Measurements from ENCODE around the gene GREB1. TPM values are rescaled to one million over a fixed set of nuclear protein-coding genes. Genes with fewer than 3 reads are reported as not detected.
"Not testable (repeated sequence)": the region's sequence is repeated elsewhere in the genome, so short reads cannot be mapped to it uniquely, and the experiment has no call there.

The GREB1 gene
- total RNA-seq, 1 experiment from 2014 or later: 2.8 TPM

GRCh38 chr2:11634584-11634983, 100.7 kb downstream of the GREB1 start:
- no peak for DNase-seq (ENCODE audit: low spot score)

GRCh38 chr2:11635141-11635540, 101.3 kb downstream of the GREB1 start:
- no peak for DNase-seq (ENCODE audit: low spot score)

- DNase-seq (ENCODE audit: low spot score): no peak
Measured at GRCh38 chr2:11636593-11637295, 102.9 kb downstream of the GREB1 start.

GRCh38 chr2:11637546-11637945, 103.7 kb downstream of the GREB1 start:
- no peak for DNase-seq (ENCODE audit: low spot score)

GRCh38 chr2:11639503-11639902, 105.7 kb downstream of the GREB1 start:
- DNase-seq (ENCODE audit: low spot score): no peak

GRCh38 chr2:11640132-11640531, 106.3 kb downstream of the GREB1 start:
- DNase-seq (ENCODE audit: low spot score): no peak

GRCh38 chr2:11642972-11643371, 109.1 kb downstream of the GREB1 start:
- no peak for DNase-seq (ENCODE audit: low spot score)

- DNase-seq (ENCODE audit: low spot score): no peak
Measured at GRCh38 chr2:11644293-11644692, 110.4 kb downstream of the GREB1 start.

- no peak for DNase-seq (ENCODE audit: low spot score)
Measured at GRCh38 chr2:11646530-11646929, 112.7 kb downstream of the GREB1 start.

- DNase-seq (ENCODE audit: low spot score): no peak
Measured at GRCh38 chr2:11647834-11648600, 114.2 kb downstream of the GREB1 start.

GRCh38 chr2:11649093-11649492, 115.2 kb downstream of the GREB1 start:
- no peak for DNase-seq (ENCODE audit: low spot score)

GRCh38 chr2:11651856-11652548, 118.2 kb downstream of the GREB1 start:
- DNase-seq (ENCODE audit: low spot score): no peak

GRCh38 chr2:11652553-11652952, 118.7 kb downstream of the GREB1 start:
- no peak for DNase-seq (ENCODE audit: low spot score)

GRCh38 chr2:11655495-11655894, 121.7 kb downstream of the GREB1 start:
- DNase-seq (ENCODE audit: low spot score): no peak

GRCh38 chr2:11656252-11656651, 122.4 kb downstream of the GREB1 start:
- no peak for DNase-seq (ENCODE audit: low spot score)

GRCh38 chr2:11656671-11657101, 122.8 kb downstream of the GREB1 start:
- no peak for DNase-seq (ENCODE audit: low spot score)

GRCh38 chr2:11657195-11657594, 123.3 kb downstream of the GREB1 start:
- DNase-seq (ENCODE audit: low spot score): no peak

GRCh38 chr2:11657646-11658045, 123.8 kb downstream of the GREB1 start:
- DNase-seq (ENCODE audit: low spot score): no peak

GRCh38 chr2:11658208-11659114, 124.6 kb downstream of the GREB1 start:
- DNase-seq (ENCODE audit: low spot score): no peak

- DNase-seq (ENCODE audit: low spot score): no peak
Measured at GRCh38 chr2:11659115-11659475, 125.2 kb downstream of the GREB1 start.

- no peak for DNase-seq (ENCODE audit: low spot score)
Measured at GRCh38 chr2:11659851-11660250, 126.0 kb downstream of the GREB1 start.

- not testable (repeated sequence) for DNase-seq (ENCODE audit: low spot score)
Measured at GRCh38 chr2:11660396-11660795, 126.6 kb downstream of the GREB1 start.
